SH-SY5Y (cell line): ENCODE data around the gene ICAM2.

ENCODE experiments used
- GATA2 ChIP-seq: IDR thresholded peaks from 2 replicates; pipeline ENCODE4 v1.6.1; 2011; ENCODE audit warnings: mild to moderate bottlenecking, low read depth, low read length
- GATA3 ChIP-seq: IDR thresholded peaks from 2 replicates; pipeline ENCODE4 v1.6.1; 2011; ENCODE audit warnings: low read depth, mild to moderate bottlenecking, low read length, moderate library complexity

- TF ChIP-seq GATA3: no peak
- no peak for TF ChIP-seq GATA2
These were observed 35.6 kb downstream of the ICAM2 start for GRCh38 chr17:63984651-63985386.
